ENCODE results near the gene NCKAP5.

The NCKAP5 gene

GRCh38 chr2:132788310-132788838 lies 779.9 kb downstream of the NCKAP5 start:
- no peak for TF ChIP-seq CTCF (IDR thresholded peaks at IDR 0.05; ENCODE audit: insufficient read depth, low read length, poor library complexity, severe bottlenecking)
- DNase-seq (ENCODE audit: extremely low read depth, insufficient read length), result no peak
- H3K27me3 ChIP-seq (replicated peaks; ENCODE audit: control insufficient read depth, insufficient read depth, low read length), result no peaks in the 10 kb centered on the region; the same call in 1 of the 2 replicates
- H3K36me3 ChIP-seq (ENCODE audit: control insufficient read depth, insufficient read depth, low read length), result no peaks in the 10 kb centered on the region
- H3K4me3 ChIP-seq (replicated peaks; ENCODE audit: low read depth, low read length), result no peak overlapping the region

GRCh38 chr2:132783883-132784282 lies 784.4 kb downstream of the NCKAP5 start:
- DNase-seq (ENCODE audit: extremely low read depth, insufficient read length), result no peak
- TF ChIP-seq CTCF (IDR thresholded peaks at IDR 0.05; ENCODE audit: insufficient read depth, low read length, poor library complexity, severe bottlenecking), result no peak
- Histone ChIP-seq H3K4me3 (replicated peaks; ENCODE audit: low read depth, low read length) (no peak overlapping the region), H3K36me3 (ENCODE audit: control insufficient read depth, insufficient read depth, low read length) (no peaks in the 10 kb centered on the region), H3K27me3 (replicated peaks; ENCODE audit: control insufficient read depth, insufficient read depth, low read length) (no peaks in the 10 kb centered on the region)

GRCh38 chr2:132782176-132782783 lies 786.0 kb downstream of the NCKAP5 start:
- H3K36me3 ChIP-seq (ENCODE audit: control insufficient read depth, insufficient read depth, low read length), result no peaks in the 10 kb centered on the region
- no peak overlapping the region for H3K4me3 ChIP-seq (replicated peaks; ENCODE audit: low read depth, low read length)
- TF ChIP-seq CTCF (IDR thresholded peaks at IDR 0.05; ENCODE audit: insufficient read depth, low read length, poor library complexity, severe bottlenecking), result no peak
- H3K27me3 ChIP-seq (replicated peaks; ENCODE audit: control insufficient read depth, insufficient read depth, low read length), result no peaks in the 10 kb centered on the region
- DNase-seq (ENCODE audit: extremely low read depth, insufficient read length), result no peak

- no peaks in the 10 kb centered on the region for H3K36me3 ChIP-seq (ENCODE audit: control insufficient read depth, insufficient read depth, low read length)
- no peak overlapping the region for H3K4me3 ChIP-seq (replicated peaks; ENCODE audit: low read depth, low read length)
- no peak for TF ChIP-seq CTCF (IDR thresholded peaks at IDR 0.05; ENCODE audit: insufficient read depth, low read length, poor library complexity, severe bottlenecking)
- no peaks in the 10 kb centered on the region for H3K27me3 ChIP-seq (replicated peaks; ENCODE audit: control insufficient read depth, insufficient read depth, low read length)
- DNase-seq (ENCODE audit: extremely low read depth, insufficient read length), result no peak
Observed at GRCh38 chr2:132780651-132781050, 787.6 kb downstream of the NCKAP5 start.

- H3K36me3 ChIP-seq (ENCODE audit: control insufficient read depth, insufficient read depth, low read length), result no peaks in the 10 kb centered on the region
- no peaks in the 10 kb centered on the region for H3K27me3 ChIP-seq (replicated peaks; ENCODE audit: control insufficient read depth, insufficient read depth, low read length)
- TF ChIP-seq CTCF (IDR thresholded peaks at IDR 0.05; ENCODE audit: insufficient read depth, low read length, poor library complexity, severe bottlenecking), result no peak
- no peak overlapping the region for H3K4me3 ChIP-seq (replicated peaks; ENCODE audit: low read depth, low read length)
- DNase-seq (ENCODE audit: extremely low read depth, insufficient read length), result no peak
Observed at GRCh38 chr2:132779206-132779721, 789.0 kb downstream of the NCKAP5 start.

Data from GM06990 (cell line).